ENCODE data around the gene PTBP1. TPM values are rescaled to one million over a fixed set of nuclear protein-coding genes. Genes with fewer than 3 reads are reported as not detected.

Gene PTBP1
- total RNA-seq, 3 donors from 2014 or later (not counting 1 experiment from before 2014, with no cell fraction given), result 302 to 350 (median 345) TPM

GRCh38 chr19:843180-843835 is 46.1 kb downstream of the PTBP1 start:
- TF ChIP-seq CTCF (IDR thresholded peaks at IDR 0.05), result no peak
- no peaks in the 10 kb centered on the region for H3K4me1 Mint-ChIP-seq

GRCh38 chr19:843836-844545 is 46.7 kb downstream of the PTBP1 start:
- no peak overlapping the region for H3K4me3 ChIP-seq (ENCODE audit: low read length)
- H3K4me1 Mint-ChIP-seq, result no peaks in the 10 kb centered on the region
- peaks cover 24% of the 10 kb centered on the region for H3K27me3 ChIP-seq (ENCODE audit: control insufficient read depth, insufficient read depth, low read length)
- no peaks in the 10 kb centered on the region for H3K9me3 Mint-ChIP-seq
- H3K9me3 ChIP-seq (ENCODE audit: control insufficient read depth, insufficient read depth, low read length), result no peaks in the 10 kb centered on the region
- H3K27me3 Mint-ChIP-seq (ENCODE audit: low read depth in 2 of 2), result peaks cover 6 to 20% of the 10 kb centered on the region in 2 donors
- ATAC-seq (no peak), DNase-seq (no peak)
- no peak overlapping the region for H3K27ac ChIP-seq (ENCODE audit: low read length)
- no peaks in the 10 kb centered on the region for H3K36me3 Mint-ChIP-seq
- H3K27ac Mint-ChIP-seq, result no peak overlapping the region
- H3K4me1 ChIP-seq (ENCODE audit: control insufficient read depth, insufficient read depth, low read length), result peaks cover 12% of the 10 kb centered on the region
- intact Hi-C loops (cut with micrococcal nuclease), result no loop called here
- TF ChIP-seq CTCF (IDR thresholded peaks at IDR 0.05), result no peak
- H3K36me3 ChIP-seq (ENCODE audit: control insufficient read depth, insufficient read depth, low read length), result no peaks in the 10 kb centered on the region
- H3K4me3 Mint-ChIP-seq, result no peak overlapping the region
- 34% methylated on average over 56 of the region's 70 CpGs for WGBS (ENCODE audit: insufficient coverage)

More at GRCh38 chr19:843180-843835, 46.1 kb downstream of the PTBP1 start:
- Mint-ChIP-seq H3K9me3 (no peaks in the 10 kb centered on the region), H3K4me3 (no peak overlapping the region), H3K27me3 (ENCODE audit: low read depth in 2 of 2) (peaks cover 6 to 20% of the 10 kb centered on the region in 2 donors), H3K27ac (no peak overlapping the region), H3K36me3 (no peaks in the 10 kb centered on the region)
- H3K9me3 ChIP-seq (ENCODE audit: control insufficient read depth, insufficient read depth, low read length), result no peaks in the 10 kb centered on the region
- H3K4me1 ChIP-seq (ENCODE audit: control insufficient read depth, insufficient read depth, low read length), result peaks cover 12% of the 10 kb centered on the region
- no peak for DNase-seq
- H3K27ac ChIP-seq (ENCODE audit: low read length), result no peak overlapping the region
- peak in 1 of 3 donors; percentile 35 for ATAC-seq
- peaks cover 22% of the 10 kb centered on the region for H3K27me3 ChIP-seq (ENCODE audit: control insufficient read depth, insufficient read depth, low read length)
- WGBS (ENCODE audit: insufficient coverage), result 7% methylated on average over 46 of the region's 46 CpGs
- no peak overlapping the region for H3K4me3 ChIP-seq (ENCODE audit: low read length)
- intact Hi-C loops (cut with micrococcal nuclease), result no loop called here
- H3K36me3 ChIP-seq (ENCODE audit: control insufficient read depth, insufficient read depth, low read length), result no peaks in the 10 kb centered on the region

GRCh38 chr19:844546-844971 is 47.3 kb downstream of the PTBP1 start:
- no peaks in the 10 kb centered on the region for H3K36me3 Mint-ChIP-seq
- WGBS (ENCODE audit: insufficient coverage), result 47% methylated on average over 11 of the region's 11 CpGs
- peaks cover 6 to 23% of the 10 kb centered on the region in 2 donors for H3K27me3 Mint-ChIP-seq (ENCODE audit: low read depth in 2 of 2)
- H3K9me3 ChIP-seq (ENCODE audit: control insufficient read depth, insufficient read depth, low read length), result no peaks in the 10 kb centered on the region
- H3K27ac Mint-ChIP-seq, result no peak overlapping the region
- no peak overlapping the region for H3K4me3 Mint-ChIP-seq
- peaks cover 12% of the 10 kb centered on the region for H3K4me1 ChIP-seq (ENCODE audit: control insufficient read depth, insufficient read depth, low read length)
- no peak overlapping the region for H3K27ac ChIP-seq (ENCODE audit: low read length)
- H3K9me3 Mint-ChIP-seq, result no peaks in the 10 kb centered on the region
- no peak for DNase-seq
- intact Hi-C loops (cut with micrococcal nuclease), result no loop called here
- H3K36me3 ChIP-seq (ENCODE audit: control insufficient read depth, insufficient read depth, low read length), result no peaks in the 10 kb centered on the region
- no peaks in the 10 kb centered on the region for H3K4me1 Mint-ChIP-seq
- ATAC-seq, result peak in 1 of 3 donors; percentile 41
- peaks cover 24% of the 10 kb centered on the region for H3K27me3 ChIP-seq (ENCODE audit: control insufficient read depth, insufficient read depth, low read length)
- TF ChIP-seq CTCF (IDR thresholded peaks at IDR 0.05), result no peak
- no peak overlapping the region for H3K4me3 ChIP-seq (ENCODE audit: low read length)
